Endothelial cell (in vitro differentiated cells): ENCODE data around the gene ING3. TPM values are rescaled to one million over a fixed set of nuclear protein-coding genes. Genes with fewer than 3 reads are reported as not detected.

Source experiments
- DNase-seq: peaks from one replicate; pipeline ENCODE4 v3.0.0; 2021; ENCODE audit warnings: low spot score
- H3K27ac Mint-ChIP-seq: one replicate; pipeline ENCODE4 v1.8.0; 2021; ENCODE audit warnings: mixed read lengths, inconsistent platforms; ENCODE audit not compliant: unreplicated experiment
- H3K27me3 Mint-ChIP-seq: one replicate; pipeline ENCODE4 v1.8.0; 2021; ENCODE audit warnings: mild to moderate bottlenecking, moderate library complexity, mixed read lengths, inconsistent platforms; ENCODE audit not compliant: unreplicated experiment
- H3K36me3 Mint-ChIP-seq: one replicate; pipeline ENCODE4 v1.8.0; 2021; ENCODE audit warnings: mild to moderate bottlenecking, low read depth, mixed read lengths, inconsistent platforms; ENCODE audit not compliant: unreplicated experiment
- H3K4me1 Mint-ChIP-seq: one replicate; pipeline ENCODE4 v1.8.0; 2021; ENCODE audit warnings: mild to moderate bottlenecking, mixed read lengths, inconsistent platforms; ENCODE audit not compliant: unreplicated experiment
- H3K4me3 Mint-ChIP-seq: one replicate; pipeline ENCODE4 v1.8.0; 2021; ENCODE audit warnings: mild to moderate bottlenecking, mixed read lengths, inconsistent platforms; ENCODE audit not compliant: unreplicated experiment
- H3K9me3 Mint-ChIP-seq: one replicate; pipeline ENCODE4 v1.8.0; 2021; ENCODE audit warnings: mixed read lengths, inconsistent platforms; ENCODE audit not compliant: unreplicated experiment
- total RNA-seq: library from RNA; stranded (reverse); fragmentation: NEBNext Ultra II Directional; extraction: Animal tissue kit (Norgen Biotek cat#: 25700); gene quantifications from one replicate; pipeline ENCODE4 v1.2.1, GENCODE V29; 2021; ENCODE audit not compliant: unreplicated experiment
- TF ChIP-seq, protein P1 (sequence below): fragments of 200-600 bp; sonication (generic); IDR thresholded peaks from one replicate; pipeline ENCODE4 v1.5.0; 2021; ENCODE audit warnings: antibody characterized with exemption; ENCODE audit not compliant: unreplicated experiment

Gene ING3
- total RNA-seq, 1 donor from 2014 or later = 15.6 TPM

DNA sequence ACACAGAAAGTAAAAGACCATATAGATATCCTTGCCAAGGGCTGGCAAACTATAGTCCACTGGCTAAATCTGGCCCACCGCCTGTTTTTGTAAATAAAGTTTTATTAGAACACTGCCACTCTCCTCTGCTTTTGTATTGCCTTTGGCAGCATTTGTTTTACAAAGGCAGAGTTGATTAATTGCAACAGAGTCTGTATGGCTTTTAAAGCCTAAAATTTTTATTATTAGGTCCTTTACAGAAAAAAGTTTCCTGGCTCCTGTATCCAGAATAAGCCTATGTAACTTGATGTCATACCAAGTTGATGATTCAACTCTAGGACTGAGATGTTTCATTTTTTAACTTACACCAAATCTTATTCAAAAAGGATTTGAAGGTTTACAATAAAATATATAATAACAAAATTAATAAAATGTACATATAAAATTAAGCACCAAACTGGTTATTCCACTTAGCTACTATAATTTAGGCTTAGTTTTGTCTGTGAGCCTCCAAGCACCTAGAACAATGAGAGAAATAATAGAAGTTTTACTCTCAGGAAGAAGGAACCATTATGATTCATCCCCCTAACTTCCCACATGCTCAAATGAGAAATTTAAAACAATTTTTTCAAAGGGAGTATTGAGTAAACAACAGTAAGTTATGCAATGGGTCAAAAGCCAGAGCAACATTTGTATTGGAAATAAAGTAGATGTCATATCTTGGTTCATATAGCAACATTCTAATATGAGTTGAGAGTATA lies 69.8 kb downstream of the ING3 start:
- H3K27ac Mint-ChIP-seq = no peak overlapping the region
- H3K4me1 Mint-ChIP-seq = peaks cover 2% of the 10 kb centered on the region
- DNase-seq = no peak
- no peaks in the 10 kb centered on the region for H3K9me3 Mint-ChIP-seq
- TF ChIP-seq, protein P1, sequence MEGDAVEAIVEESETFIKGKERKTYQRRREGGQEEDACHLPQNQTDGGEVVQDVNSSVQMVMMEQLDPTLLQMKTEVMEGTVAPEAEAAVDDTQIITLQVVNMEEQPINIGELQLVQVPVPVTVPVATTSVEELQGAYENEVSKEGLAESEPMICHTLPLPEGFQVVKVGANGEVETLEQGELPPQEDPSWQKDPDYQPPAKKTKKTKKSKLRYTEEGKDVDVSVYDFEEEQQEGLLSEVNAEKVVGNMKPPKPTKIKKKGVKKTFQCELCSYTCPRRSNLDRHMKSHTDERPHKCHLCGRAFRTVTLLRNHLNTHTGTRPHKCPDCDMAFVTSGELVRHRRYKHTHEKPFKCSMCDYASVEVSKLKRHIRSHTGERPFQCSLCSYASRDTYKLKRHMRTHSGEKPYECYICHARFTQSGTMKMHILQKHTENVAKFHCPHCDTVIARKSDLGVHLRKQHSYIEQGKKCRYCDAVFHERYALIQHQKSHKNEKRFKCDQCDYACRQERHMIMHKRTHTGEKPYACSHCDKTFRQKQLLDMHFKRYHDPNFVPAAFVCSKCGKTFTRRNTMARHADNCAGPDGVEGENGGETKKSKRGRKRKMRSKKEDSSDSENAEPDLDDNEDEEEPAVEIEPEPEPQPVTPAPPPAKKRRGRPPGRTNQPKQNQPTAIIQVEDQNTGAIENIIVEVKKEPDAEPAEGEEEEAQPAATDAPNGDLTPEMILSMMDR = no peak
- no peaks in the 10 kb centered on the region for H3K27me3 Mint-ChIP-seq
- H3K36me3 Mint-ChIP-seq = no peaks in the 10 kb centered on the region
- no peak overlapping the region for H3K4me3 Mint-ChIP-seq

- Mint-ChIP-seq H3K27ac (no peak overlapping the region), H3K27me3 (no peaks in the 10 kb centered on the region), H3K9me3 (no peaks in the 10 kb centered on the region), H3K36me3 (no peaks in the 10 kb centered on the region), H3K4me1 (peaks cover 2% of the 10 kb centered on the region), H3K4me3 (no peak overlapping the region)
- TF ChIP-seq, protein P1 = no peak
- DNase-seq = no peak
These were observed 70.7 kb downstream of the ING3 start for GRCh38 chr7:121020989-121021969.

- Mint-ChIP-seq H3K4me1 (peaks cover 2% of the 10 kb centered on the region), H3K27ac (no peak overlapping the region), H3K4me3 (no peak overlapping the region), H3K9me3 (no peaks in the 10 kb centered on the region), H3K27me3 (no peaks in the 10 kb centered on the region), H3K36me3 (no peaks in the 10 kb centered on the region)
- TF ChIP-seq, protein P1 = no peak
- DNase-seq = no peak
These were observed 72.6 kb downstream of the ING3 start for GRCh38 chr7:121023194-121023593.

- H3K27me3 Mint-ChIP-seq = no peaks in the 10 kb centered on the region
- H3K4me1 Mint-ChIP-seq = peaks cover 2% of the 10 kb centered on the region
- no peak for DNase-seq
- H3K27ac Mint-ChIP-seq = no peak overlapping the region
- H3K4me3 Mint-ChIP-seq = no peak overlapping the region
- no peaks in the 10 kb centered on the region for H3K36me3 Mint-ChIP-seq
- TF ChIP-seq, protein P1 = no peak
- H3K9me3 Mint-ChIP-seq = no peaks in the 10 kb centered on the region
These were observed 73.3 kb downstream of the ING3 start for GRCh38 chr7:121023683-121024511.
